ENCODE results near the gene FBXL17.

FBXL17 gene

DNA sequence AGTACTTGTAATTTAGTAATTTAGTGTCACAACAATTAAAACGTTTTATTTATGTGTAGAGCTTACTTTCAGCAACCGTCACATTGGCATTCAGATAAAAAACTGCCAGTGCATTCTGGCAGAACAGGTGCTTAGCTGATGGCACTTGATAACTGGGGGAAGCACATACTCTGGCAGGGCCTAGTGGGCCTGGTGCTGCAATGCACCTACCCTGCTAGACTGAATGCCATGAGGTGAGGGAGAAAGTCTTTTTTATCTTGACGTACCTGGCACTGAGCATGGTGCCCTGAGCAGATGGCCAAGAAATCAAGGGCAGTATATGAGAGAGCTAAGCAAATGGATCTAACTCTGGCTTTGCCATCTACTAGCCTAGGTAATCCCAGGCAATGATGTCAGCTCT lies 430.6 kb downstream of the FBXL17 start:
- no peak for DNase-seq (ENCODE audit: low spot score)

DNA sequence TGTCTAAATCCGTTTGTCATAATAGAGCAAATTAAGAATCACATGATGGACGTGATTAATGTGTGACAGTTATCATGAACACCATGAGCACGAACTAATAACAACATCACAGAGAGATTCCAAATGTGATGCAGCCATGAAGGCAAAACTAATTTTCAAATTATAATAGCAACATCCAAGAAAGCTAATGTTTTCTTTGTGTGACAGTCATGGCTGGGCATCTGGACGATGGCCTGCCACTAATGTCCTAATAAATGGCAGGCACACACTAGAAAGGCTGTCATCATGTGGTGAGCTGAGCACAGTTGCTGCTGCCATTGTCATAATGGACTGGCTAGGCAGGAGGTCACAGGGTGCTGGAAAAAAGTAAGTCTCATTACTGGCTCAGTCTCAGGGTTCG lies 431.1 kb downstream of the FBXL17 start:
- no peak for DNase-seq (ENCODE audit: low spot score)

DNA sequence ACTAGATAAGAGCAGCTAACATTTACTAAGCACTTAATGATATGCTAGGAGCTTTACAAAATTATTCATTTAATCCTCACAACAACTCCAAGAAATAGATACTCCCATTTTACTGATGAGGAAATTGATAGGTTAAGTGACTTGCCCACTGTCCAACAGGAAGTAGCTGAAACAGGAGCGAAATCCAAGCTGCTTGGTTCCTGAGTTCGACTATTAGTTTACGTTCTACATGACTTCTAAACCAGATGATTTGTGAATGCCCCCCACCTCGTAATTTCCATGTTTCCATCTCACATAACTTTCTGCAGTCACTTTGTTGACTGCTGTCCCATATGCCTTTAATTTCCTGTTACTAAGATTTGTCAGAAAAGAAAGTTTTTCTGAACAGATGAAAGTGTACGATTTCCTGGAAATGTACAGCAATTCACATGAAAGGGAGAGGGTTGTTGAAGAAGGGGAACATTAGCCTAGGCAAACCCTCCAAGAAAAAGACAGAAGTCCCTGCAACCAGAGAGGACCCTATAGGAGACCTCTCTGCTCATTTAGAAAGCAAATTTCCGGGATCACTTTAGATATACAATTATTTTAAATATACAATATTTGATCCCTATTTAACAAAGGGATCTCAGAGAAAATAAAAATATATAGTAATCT lies 432.1 kb downstream of the FBXL17 start:
- DNase-seq (ENCODE audit: low spot score), result no peak

DNA sequence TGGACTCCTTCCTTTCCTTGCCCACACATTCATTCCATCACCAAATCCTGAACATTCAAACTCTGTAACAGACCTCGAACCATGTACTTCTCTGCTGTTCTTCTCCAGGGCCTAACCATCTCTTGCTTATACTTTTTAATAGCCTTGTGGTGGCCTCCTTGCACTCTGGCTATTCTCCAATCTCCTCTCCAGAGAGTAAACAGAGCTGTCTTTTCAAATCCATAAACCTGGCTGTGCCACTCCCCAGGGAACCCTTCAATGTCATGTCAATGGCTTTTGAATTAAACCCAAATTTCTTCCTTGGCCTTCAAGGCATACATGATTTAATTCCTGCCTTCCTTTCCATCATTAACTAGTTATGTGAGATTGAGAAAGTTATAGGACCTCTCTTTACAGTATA lies 433.5 kb downstream of the FBXL17 start:
- no peak for DNase-seq (ENCODE audit: low spot score)

DNA sequence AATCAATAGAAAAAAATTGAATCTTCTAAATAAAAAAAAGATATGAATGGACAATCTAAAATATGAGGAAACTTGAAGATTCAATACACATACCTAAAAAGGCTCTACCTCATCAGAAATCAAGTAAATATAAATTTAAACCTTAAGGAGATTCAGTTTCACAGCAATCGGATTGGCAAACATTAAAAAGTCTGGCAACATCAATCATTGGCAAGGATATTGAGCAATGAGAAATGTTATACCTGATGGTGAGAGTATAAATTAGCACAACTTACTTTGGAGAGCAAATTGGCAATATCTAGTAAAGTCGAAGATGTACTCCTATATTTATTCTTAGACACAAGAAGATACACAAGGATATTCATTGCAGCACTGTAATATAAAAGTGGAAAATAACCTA lies 436.8 kb downstream of the FBXL17 start:
- no peak for DNase-seq (ENCODE audit: low spot score)

DNA sequence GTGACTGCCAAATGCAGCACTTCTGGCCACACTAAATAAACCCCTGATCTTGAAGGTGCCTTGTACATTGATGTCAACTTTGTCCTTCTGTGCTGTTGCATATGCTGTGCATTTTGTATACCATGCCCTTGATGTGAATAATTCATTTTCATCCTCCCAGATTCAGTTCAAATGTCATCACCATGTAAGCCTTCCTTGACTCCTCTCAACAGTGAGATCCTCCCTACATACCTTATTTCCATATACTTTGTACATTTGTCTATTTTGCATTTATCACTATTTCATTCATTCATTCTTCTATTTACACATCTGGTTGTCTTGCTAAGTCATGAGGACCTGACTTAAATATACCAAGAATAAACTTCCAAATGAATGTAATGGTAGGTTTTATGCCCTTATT lies 438.0 kb downstream of the FBXL17 start:
- no peak for DNase-seq (ENCODE audit: low spot score)

DNA sequence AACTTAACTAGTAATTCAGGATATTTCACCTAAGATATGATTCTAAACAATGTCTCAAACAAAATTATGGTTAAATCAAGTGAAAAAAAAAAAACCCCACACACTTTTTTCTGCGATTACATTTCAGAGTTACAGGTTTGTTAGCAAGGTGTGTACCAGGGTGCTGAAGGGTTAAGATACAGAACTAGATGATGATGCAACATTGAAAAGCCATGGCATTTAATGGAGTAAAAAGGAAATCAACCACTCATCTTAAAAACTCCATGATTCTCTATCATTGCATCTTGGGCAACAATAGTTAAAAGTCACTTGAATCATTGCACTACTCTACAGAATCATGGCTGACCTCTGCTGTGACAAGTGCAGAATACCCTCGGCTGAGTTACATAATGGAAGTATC lies 440.9 kb downstream of the FBXL17 start:
- no peak for DNase-seq (ENCODE audit: low spot score)

DNA sequence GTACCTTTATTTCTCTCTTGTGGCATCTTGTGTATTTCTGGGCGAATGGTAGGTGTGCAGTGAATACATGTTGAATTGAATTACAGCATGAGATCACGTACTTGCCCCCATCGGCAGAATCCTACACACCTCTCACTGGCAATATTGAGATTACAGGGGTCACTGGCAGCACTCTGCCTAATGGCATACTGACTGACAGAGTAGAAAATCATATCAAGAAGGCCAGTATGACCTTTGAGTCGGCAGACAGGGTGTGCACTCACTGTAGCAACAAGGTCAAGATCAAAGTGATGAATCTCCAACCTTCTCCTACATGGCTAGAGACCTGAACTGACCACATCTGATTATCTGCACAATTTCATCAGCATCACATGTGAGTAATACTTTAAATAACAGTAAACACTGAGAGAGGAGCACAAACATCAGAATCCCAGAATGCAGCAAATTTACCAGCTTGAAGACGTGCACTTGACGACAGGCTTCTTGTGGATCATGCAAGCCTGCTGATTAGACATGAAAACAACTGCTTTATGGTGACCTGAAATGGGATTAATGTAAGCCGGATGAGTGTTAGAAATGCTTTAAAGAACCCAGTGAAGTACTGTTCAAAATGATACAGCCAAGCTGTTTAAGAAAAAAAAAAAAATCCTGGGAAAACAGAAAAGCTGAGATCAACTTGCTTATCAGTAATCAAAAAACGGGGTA lies 444.1 kb downstream of the FBXL17 start:
- DNase-seq (ENCODE audit: low spot score), result no peak

DNA sequence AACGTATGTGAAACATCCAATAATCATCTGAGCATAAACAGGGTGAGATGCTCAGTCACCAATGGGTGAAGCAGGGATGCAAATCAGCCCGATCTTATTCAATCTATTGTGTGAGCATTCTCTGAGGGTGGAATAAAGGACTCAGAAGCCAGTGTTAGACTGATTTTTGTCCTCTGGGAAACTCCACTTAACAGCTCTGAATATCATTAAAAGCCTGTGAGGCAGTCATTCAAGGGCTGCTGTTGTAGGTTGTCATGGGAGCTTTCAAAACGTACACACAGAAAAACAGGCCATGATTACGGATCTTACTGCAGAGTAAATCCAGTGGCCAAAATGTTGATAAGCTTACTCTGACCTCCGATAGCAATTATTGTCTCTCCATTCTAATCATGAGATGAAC lies 444.7 kb downstream of the FBXL17 start:
- DNase-seq (ENCODE audit: low spot score), result no peak

DNA sequence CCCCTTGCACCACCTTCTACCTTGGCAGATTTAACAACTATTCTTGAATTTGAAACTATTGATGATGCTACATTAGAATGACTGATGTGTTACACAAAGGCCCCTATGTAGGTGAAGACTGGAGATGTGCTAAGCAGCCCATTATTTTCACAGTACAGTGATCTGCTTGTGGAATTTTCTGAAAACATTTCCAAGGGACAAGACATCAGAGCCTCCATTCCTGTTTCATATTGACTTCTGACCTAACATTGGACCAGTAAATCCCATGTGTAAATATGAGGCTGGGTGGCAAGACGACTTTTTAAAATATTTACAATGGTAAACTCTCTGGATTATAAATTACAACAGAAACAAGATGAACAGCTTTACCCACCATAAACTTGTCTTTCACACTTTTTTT lies 445.4 kb downstream of the FBXL17 start:
- DNase-seq (ENCODE audit: low spot score), result no peak

DNA sequence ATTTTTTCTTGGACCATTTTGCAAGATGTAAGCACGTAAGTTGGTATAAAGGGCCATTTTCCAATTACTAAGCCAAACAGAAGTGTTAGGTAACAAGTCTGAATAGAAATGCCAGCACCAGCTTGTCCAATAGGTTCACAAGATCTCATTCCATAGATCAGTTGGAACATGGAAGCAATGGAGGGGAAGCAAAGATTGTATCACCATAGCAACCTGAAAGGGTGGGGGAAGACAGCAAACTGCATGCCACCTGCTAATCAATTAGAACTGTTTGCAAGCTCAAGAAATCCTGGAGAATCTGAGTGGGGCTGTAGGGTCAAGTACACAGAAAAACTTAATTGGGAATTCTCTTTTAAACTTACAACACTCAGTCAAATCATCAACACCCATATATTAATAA lies 446.3 kb downstream of the FBXL17 start:
- no peak for DNase-seq (ENCODE audit: low spot score)

DNA sequence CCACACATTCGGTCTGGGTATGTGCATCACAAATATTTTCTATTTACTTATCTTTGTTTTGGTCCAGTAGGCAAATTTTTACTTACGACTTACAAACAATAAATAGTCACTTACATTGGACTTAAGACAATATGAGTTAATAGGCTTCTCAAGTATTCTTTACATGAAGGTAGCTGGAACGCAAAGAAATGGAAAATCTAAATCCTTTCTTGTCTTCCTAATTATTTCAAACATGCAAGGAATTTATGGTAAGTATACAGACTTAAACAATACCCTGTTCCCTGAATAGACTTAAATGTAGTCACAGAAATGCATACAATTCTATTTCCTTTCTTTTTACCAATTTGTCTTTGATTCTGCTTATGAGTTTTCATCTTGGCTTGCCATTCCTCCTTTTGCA lies 448.6 kb downstream of the FBXL17 start:
- no peak for DNase-seq (ENCODE audit: low spot score)

DNA sequence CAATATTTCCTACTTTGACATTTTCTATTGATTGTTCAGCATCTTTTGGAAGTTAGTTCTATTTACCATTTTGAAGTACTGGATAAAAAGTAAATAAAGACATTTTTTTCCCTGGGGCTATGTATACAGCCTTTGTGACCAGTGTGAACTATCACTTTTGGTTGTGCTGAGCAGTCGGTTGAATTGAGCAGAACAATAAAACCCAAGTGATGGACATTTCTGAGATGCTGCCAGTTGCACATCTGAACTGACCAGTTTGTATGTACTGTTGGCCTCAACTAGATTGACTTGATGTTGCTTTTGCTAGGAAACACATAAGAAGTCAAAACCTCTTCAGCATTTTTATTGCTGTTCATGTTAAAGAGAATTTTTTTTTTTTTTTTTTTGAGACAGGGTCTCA lies 451.0 kb downstream of the FBXL17 start:
- DNase-seq (ENCODE audit: low spot score), result no peak

DNA sequence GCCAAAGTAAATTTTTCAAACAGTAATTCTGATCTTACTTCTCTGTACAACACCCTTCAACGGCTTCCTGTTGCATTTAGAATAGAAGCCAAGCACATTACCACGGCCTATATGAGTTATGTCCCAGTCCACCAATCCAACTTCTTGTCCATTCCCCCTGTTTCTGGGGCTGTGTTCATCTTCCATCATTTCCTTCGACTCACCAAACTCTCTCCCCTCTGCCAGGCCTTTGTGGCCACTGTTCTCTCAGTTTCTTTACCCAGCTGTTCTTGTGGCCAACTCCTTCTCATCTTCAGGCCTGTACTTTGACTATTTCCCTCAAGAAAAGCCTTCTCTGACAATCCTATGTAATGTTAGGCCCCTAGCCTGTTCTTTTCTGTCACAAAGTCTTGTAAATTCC lies 451.8 kb downstream of the FBXL17 start:
- no peak for DNase-seq (ENCODE audit: low spot score)

DNA sequence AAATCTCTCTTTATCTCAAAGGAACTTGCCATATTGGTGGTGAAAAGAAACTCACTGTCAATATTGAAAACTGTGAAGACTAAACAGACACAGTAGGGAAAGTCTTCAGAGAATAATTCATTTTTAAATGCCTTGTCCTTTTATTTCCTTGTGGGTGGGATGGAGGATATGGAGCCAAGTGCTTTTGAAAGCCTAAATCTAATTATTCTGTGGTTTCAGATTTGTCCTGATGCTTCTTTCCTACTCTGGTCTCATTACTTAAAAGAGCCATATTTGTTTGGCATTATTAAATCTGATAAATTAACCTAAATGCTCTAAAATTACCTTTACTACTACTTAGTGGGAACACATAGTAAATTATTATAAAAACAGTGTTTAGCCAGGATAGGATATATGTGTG lies 452.8 kb downstream of the FBXL17 start:
- no peak for DNase-seq (ENCODE audit: low spot score)

DNA sequence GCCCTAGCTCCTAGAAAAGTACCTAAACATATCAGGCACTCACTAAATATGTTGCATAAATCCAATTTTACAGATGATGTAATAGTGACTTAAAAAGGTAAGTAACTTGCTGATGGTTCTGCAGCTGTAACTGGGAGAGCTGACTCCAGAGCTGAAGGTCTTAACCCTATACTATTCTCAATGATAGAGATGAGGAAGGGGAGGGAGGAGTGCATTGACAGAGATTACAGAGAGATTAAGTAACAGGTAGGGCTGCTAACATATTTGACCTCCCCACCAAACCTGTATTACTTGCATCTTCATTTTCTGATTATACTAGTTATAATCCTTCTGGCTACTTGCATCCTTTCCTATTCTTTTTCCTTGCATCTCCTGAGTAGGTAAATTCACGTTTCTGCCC lies 455.8 kb downstream of the FBXL17 start:
- no peak for DNase-seq (ENCODE audit: low spot score)

DNA sequence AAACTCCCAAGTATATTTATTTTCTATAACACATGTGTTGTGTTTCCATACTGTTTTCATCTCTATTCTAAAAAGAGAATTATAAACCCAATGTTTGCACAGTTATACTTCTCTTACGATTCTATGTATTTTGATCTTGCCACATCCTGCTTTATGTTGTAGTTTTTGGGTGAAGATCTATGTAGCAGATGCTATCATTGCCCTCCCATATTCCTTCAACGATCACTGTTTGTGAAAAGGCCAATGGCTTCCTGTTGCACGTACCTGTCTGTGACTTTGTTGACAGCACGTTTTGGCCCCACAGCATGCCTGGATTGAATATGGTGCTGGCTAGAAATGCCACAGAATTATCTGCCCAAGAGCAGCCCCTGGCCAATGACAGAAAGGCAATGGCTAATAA lies 456.7 kb downstream of the FBXL17 start:
- no peak for DNase-seq (ENCODE audit: low spot score)

DNA sequence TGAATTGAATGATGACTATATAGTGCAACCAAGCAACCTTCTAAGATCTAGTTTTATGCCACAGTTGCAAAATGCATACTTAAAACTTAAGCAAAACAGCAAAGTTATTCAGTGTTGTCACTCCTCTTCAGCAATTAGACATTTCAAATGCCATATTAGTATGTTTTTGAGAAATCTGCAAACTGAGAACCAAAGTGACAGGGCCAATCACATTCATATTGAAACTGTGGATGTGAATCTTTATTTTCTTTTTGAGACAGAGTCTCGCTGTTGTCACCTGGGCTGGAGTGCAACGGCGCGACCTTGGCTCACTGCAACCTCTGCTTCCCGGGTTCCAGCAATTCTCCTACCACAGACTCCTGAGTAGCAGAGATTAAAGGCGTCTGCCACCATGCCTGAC lies 461.9 kb downstream of the FBXL17 start:
- no peak for DNase-seq (ENCODE audit: low spot score)

DNA sequence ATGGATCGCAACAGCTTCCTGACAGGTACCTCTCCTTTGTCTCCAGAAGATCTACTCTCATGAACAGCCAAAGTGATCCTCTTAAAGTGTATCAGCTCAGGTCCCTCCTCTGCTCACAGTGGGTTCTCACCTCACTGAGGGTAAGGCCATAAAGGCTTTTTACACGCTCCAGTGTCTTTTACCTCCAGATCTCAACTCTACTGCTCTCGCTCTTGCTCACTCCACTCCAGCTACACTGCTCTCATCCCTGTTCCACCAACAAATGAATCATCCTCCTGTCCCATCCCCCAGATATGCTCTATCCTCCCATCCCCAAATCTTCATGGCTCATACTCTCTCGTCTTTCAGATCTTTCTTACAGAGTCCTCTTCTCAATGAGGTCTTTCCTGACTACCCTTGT lies 462.5 kb downstream of the FBXL17 start:
- DNase-seq (ENCODE audit: low spot score), result no peak

DNA sequence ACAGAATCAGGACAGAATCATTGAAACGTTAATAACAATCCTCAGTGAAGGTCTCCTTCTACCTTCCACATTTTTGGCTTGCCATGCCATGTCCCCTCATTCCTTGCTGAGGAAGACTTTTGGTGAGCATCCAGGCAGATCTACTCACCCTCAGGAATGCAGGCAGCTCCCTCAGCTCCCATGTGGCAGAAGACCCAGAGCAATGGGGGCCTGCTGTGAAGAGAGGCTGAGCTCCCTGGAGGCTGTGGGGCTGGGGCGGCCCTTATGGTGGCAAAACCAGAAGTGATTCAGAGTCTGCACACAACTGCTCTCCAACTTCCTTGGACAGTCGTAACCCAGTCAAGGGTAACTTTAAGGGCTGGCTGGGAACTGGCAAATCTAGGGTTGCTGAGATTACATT lies 463.9 kb downstream of the FBXL17 start:
- DNase-seq (ENCODE audit: low spot score), result no peak

DNA sequence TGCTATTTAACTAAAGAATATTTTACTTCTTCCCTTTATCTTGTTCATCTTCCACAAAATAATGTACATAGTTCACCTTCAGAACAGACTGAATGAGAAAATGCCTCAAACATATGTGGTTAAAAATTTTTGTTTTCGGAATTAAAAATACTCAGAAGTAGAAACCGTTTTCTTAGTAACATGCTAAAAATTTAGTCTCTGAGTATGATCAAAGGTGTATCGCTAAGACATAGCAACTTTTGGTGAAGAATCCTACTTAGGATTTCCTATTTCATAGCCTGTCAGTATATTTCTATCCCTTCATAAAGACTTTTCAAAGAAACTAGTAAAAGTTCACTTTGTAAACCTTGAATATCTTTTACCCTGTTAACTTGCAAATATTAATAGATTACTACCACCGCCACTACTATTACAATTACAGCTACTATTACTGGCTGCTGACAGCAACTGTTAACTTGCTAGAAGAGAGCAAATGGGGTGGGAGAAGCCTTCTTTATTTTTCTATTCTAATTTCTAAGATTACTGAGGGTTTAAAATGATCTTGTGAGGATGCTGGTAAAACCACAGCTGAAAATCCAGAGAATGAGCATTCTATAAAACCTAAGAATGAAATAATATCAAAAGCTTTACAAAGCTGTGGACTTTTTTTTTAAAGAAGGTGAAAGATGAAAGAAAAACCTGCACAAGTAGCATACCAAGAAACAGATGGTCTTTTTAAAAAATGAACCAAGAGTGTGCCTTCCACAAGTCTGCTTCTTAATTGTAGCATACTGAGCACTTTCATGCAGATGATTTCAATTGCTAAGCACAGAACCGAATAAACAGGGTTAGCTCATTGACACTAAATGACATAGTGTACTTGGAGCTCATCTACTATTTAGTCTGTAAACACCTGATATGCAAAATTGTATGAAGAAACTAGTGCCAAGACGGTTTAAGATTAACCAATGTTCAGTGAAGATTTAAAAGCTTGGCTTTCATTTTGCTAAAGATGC lies 464.9 kb downstream of the FBXL17 start:
- DNase-seq (ENCODE audit: low spot score), result no peak

DNA sequence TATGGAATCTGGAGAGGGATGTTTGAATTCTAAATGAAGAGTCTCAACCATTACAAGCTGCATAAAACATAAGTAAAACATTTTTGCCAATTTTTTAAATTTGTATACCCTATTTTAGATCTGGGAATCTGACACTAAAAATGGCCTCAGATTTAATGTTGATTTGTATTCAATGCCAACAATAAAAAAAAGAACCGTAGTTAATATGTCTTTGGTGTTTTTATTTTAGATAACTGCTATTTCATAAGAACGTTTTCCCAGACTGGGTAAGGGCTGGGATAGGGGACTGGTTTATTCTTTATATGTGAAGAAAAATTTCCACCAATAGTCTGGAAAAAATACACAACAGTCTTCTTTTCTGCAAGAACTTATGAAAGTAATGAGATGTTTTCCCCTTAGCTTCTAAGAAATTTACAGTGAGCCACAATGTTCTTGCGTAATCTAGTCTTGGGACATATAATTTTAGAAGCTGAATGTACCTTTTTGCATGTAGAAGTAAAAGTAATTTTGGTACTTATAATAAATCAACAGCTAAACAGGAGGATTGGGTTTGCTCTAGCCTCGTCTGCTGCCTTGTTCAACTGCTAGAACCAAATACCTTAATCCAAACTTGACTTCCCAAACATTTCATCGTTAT lies 466.6 kb downstream of the FBXL17 start:
- DNase-seq (ENCODE audit: low spot score), result no peak

DNA sequence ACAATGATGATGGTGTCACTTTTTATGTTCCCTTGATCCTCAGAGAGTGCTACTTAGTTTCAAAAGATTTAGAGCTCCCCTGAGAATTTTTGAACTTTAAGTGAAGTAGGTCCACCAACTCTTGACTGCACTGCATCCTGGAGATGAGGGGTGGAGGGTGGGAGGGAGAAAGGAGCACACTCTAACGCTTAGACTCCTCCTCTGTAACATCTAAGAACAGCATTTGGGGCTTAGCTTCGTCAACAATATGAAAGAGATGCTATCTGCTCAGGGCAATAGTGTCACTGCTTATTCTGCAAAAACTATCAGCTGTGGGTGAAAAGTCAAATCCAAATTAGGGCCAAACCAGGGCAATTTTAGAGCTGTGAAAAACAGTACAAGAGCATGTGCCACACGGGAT lies 468.4 kb downstream of the FBXL17 start:
- DNase-seq (ENCODE audit: low spot score), result no peak
